Bronchial epithelial cell (primary cell): ENCODE results near the gene HOPX. TPM values are rescaled to one million over a fixed set of nuclear protein-coding genes. Genes with fewer than 3 reads are reported as not detected.
"Not testable (repeated sequence)": the region's sequence is repeated elsewhere in the genome, so short reads cannot be mapped to it uniquely, and the experiment has no call there.

ENCODE experiments used
- DNase-seq: peaks from one replicate; pipeline ENCODE4 v3.0.0-alpha.2; 2010; ENCODE audit warnings: low read depth
- FAIRE-seq: peaks from 2 replicates; lab custom pipeline; 2011; peaks lifted over from hg19 to GRCh38; lab: Jason Lieb, UNC
- H3K27me3 ChIP-seq: 2 replicates; pipeline ENCODE4 v1.5.1; 2011; ENCODE audit warnings: low read length; ENCODE audit not compliant: control insufficient read depth, insufficient read depth
- H3K36me3 ChIP-seq: 2 replicates; pipeline ENCODE4 v1.5.1; 2011; ENCODE audit warnings: low read length; ENCODE audit not compliant: control insufficient read depth, insufficient read depth
- H3K4me3 ChIP-seq: 2 replicates; pipeline ENCODE4 v1.5.1; 2011; ENCODE audit warnings: mild to moderate bottlenecking, low read depth, low read length, control low read depth
- CTCF ChIP-seq: IDR thresholded peaks from 2 replicates; pipeline ENCODE4 v1.5.1; 2011; ENCODE audit warnings: mild to moderate bottlenecking, moderate library complexity, low read length, control low read depth, inconsistent platforms; ENCODE audit not compliant: insufficient read depth, severe bottlenecking
- total RNA-seq: library from RNA; depleted of rRNA; stranded (reverse); fragments of >200 nt; gene quantifications from 2 replicates; pipeline ENCODE4 v1.2.1, GENCODE V29; 2014

Gene HOPX
- total RNA-seq, 1 donor from 2014 or later = 30.8 TPM

GRCh38 chr4:56701644-56702043 lies 20.5 kb upstream of the HOPX start:
- Histone ChIP-seq H3K27me3 (no peaks in the 10 kb centered on the region), H3K4me3 (no peak overlapping the region), H3K36me3 (no peaks in the 10 kb centered on the region)
- DNase-seq (no peak), FAIRE-seq (no peak)
- TF ChIP-seq CTCF = no peak

- no peak overlapping the region for H3K4me3 ChIP-seq
- DNase-seq (no peak), FAIRE-seq (no peak)
- no peaks in the 10 kb centered on the region for H3K27me3 ChIP-seq
- H3K36me3 ChIP-seq = no peaks in the 10 kb centered on the region
- no peak for TF ChIP-seq CTCF
These were observed 20.0 kb upstream of the HOPX start for GRCh38 chr4:56701161-56701480.

GRCh38 chr4:56699537-56700105 lies 18.5 kb upstream of the HOPX start:
- Histone ChIP-seq H3K27me3 (no peaks in the 10 kb centered on the region), H3K4me3 (no peak overlapping the region), H3K36me3 (no peaks in the 10 kb centered on the region)
- DNase-seq = no peak
- FAIRE-seq = no peak
- no peak for TF ChIP-seq CTCF

GRCh38 chr4:56698329-56698728 lies 17.2 kb upstream of the HOPX start:
- FAIRE-seq (no peak), DNase-seq (peak; percentile 60)
- no peak for TF ChIP-seq CTCF
- Histone ChIP-seq H3K27me3 (no peaks in the 10 kb centered on the region), H3K4me3 (no peak overlapping the region), H3K36me3 (no peaks in the 10 kb centered on the region)

GRCh38 chr4:56696056-56696455 lies 15.0 kb upstream of the HOPX start:
- Histone ChIP-seq H3K36me3 (no peaks in the 10 kb centered on the region), H3K27me3 (no peaks in the 10 kb centered on the region), H3K4me3 (no peak overlapping the region)
- peak; percentile 53 for DNase-seq
- TF ChIP-seq CTCF = no peak
- no peak for FAIRE-seq

- not testable (repeated sequence) for FAIRE-seq, H3K27me3 ChIP-seq, DNase-seq, H3K36me3 ChIP-seq, H3K4me3 ChIP-seq
These were observed 12.4 kb upstream of the HOPX start for GRCh38 chr4:56693476-56693875.
